Common myeloid progenitor, CD34-positive (primary cell): ENCODE results near the gene SH2D3A.

ENCODE experiments used
- CTCF ChIA-PET: fragments of 350-600 bp; sonication (Branson Sonifier 250); formaldehyde crosslinking; loops from one replicate; lab custom pipeline; 2021; ENCODE audit warnings: antibody characterized with exemption; lab: Charles Lee
- POLR2A ChIA-PET: fragments of 350-600 bp; sonication (Branson Sonifier 250); formaldehyde crosslinking; loops from one replicate; lab custom pipeline; 2021; ENCODE audit warnings: antibody characterized with exemption; lab: Charles Lee
- DNase-seq, 3 donors: peaks; one replicate each; pipeline versions ENCODE4 v3.0.0 to v3.0.0-alpha.2; 2013
- H3K27ac ChIP-seq, 2 experiments: 1 replicate in 1 of 2; 2 replicates in 1 of 2; pipeline ENCODE4 v1.7.0; 2013; ENCODE audit warnings: inconsistent platforms in 2 of 2, low read length in 2 of 2, mild to moderate bottlenecking in 2 of 2, low read depth in 1 of 2, moderate library complexity in 1 of 2; ENCODE audit not compliant: severe bottlenecking in 2 of 2, insufficient read depth in 1 of 2, poor library complexity in 1 of 2
- H3K27me3 ChIP-seq, 5 experiments: replicated peaks in 2 of 5; 1 replicate in 3 of 5; 2 replicates in 2 of 5; pipeline versions ENCODE4 v1.6.1 to v1.7.0; 2013; ENCODE audit warnings: low read length in 4 of 5, mild to moderate bottlenecking in 2 of 5, moderate library complexity in 2 of 5, inconsistent platforms in 1 of 5; ENCODE audit not compliant: insufficient read depth in 5 of 5, control insufficient read depth in 4 of 5
- H3K36me3 ChIP-seq, 4 experiments: 1 replicate in 2 of 4; 2 replicates in 2 of 4; pipeline versions ENCODE4 v1.6.1 to v1.7.0; 2013; ENCODE audit warnings: low read length in 3 of 4, control low read depth in 1 of 4, mild to moderate bottlenecking in 1 of 4; ENCODE audit not compliant: control insufficient read depth in 4 of 4, insufficient read depth in 4 of 4
- H3K4me1 ChIP-seq, 4 experiments: 1 replicate in 3 of 4; 2 replicates in 1 of 4; pipeline versions ENCODE4 v1.6.1 to v1.7.1; 2013; ENCODE audit warnings: low read length in 3 of 4, mild to moderate bottlenecking in 3 of 4, control low read depth in 1 of 4, inconsistent platforms in 1 of 4, moderate library complexity in 1 of 4; ENCODE audit not compliant: control insufficient read depth in 4 of 4, insufficient read depth in 4 of 4; ENCODE audit errors: control extremely low read depth in 1 of 4
- H3K4me3 ChIP-seq, 7 experiments: 1 replicate in 4 of 7; 2 replicates in 3 of 7; pipeline versions ENCODE4 v1.5.1 to v1.7.0; 2013; ENCODE audit warnings: mild to moderate bottlenecking in 7 of 7, low read length in 6 of 7, moderate library complexity in 6 of 7, inconsistent platforms in 2 of 7, low read depth in 2 of 7, control low read depth in 1 of 7; ENCODE audit not compliant: insufficient read depth in 4 of 7, control insufficient read depth in 1 of 7; ENCODE audit errors: extremely low read depth in 1 of 7
- H3K9me3 ChIP-seq, 5 experiments: 1 replicate in 4 of 5; 2 replicates in 1 of 5; pipeline versions ENCODE4 v1.6.1 to v1.7.1; 2013; ENCODE audit warnings: low read length in 4 of 5, mild to moderate bottlenecking in 2 of 5, inconsistent platforms in 1 of 5, low read depth in 1 of 5, moderate library complexity in 1 of 5; ENCODE audit not compliant: control insufficient read depth in 4 of 5, insufficient read depth in 2 of 5; ENCODE audit errors: control extremely low read depth in 1 of 5
- WGBS: methylation state at CpG from one replicate; pipeline ENCODE4 v1.1.5; 2013; ENCODE audit not compliant: insufficient coverage; 5-methylcytosine and 5-hydroxymethylcytosine counted together

The SH2D3A gene

DNA sequence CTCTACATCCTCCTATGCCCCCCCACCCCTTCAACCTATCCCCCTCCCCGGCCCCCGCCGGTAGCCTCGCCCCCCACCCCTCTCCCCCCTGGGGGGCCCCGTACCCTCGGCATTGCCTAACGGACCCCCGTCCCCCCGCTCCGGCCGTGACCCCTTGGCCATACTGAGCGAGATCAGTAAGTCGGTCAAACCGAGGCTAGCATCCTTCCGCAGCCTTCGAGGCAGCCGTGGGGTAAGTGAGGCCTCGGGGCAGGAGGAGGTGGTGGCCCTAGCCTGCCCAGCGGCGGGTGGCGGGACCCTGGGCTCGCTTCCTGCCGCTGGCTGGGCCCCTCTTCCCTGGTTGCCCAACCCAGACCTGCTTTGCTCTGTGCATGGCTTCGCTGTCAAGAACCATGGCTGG, 21.3 kb downstream of the SH2D3A start:
- Histone ChIP-seq H3K36me3 (peaks cover 0 to 40% (median 17%) of the 10 kb centered on the region in 4 experiments), H3K9me3 (peaks cover 0 to 4% (median 0%) of the 10 kb centered on the region in 5 experiments), H3K27me3 (no peaks in the 10 kb centered on the region), H3K4me1 (peaks cover 0 to 6% (median 5%) of the 10 kb centered on the region in 4 experiments), H3K27ac (no peak overlapping the region), H3K4me3 (no peak overlapping the region)
- ChIA-PET POLR2A (no interaction called here), CTCF (no interaction called here)
- DNase-seq: no peak
- WGBS: 96% methylated on average over 13 of the region's 24 CpGs

DNA sequence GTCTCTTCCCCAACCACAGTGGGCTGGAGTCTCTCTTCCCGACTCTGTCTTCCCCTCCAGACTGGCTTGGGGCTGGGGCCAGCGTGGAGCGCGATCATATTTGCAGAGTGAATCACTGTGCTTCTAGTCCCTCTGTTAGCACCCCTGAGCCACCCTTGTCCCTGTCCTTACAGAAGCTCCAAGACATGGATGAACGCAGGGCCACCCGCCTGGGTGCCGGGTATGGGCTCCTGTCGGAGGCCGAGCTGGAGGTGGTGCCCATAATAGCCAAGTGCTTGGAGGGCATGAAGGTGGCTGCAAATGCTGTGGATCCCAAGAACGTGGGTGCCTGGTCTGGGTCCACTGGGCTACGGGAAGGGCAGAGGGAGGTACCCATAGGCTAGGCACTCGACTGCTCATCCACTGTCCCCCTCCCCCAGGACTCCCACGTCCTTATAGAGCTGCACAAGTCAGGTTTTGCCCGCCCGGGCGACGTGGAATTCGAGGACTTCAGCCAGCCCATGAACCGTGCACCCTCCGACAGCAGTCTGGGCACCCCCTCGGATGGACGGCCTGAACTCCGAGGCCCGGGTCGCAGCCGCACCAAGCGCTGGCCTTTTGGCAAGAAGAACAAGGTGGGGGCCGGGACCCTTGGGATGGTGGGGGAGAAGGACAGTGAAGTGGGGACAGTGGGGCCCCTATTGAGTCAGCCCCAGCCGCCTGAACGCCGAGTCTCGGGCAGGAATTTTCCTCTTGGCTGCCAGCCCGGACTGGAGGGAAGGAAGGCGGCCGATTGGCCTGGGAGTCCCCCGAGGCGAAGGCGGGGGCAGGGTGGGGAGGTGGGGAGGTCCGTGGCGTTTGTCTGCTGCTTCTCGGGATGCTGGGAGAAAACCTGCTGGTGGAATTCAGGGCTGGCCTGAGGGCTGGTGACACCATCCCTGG, 22.6 kb downstream of the SH2D3A start:
- H3K36me3 ChIP-seq: peaks cover 0 to 40% (median 16%) of the 10 kb centered on the region in 4 experiments
- no peak overlapping the region for H3K27ac ChIP-seq
- CTCF ChIA-PET: interaction anchor here (0.9 to 2.4 kb wide), 2 partner anchors 58 to 119 kb away, joined by 3 to 5 read pairs; no protein-coding TSS in a partner anchor
- H3K4me3 ChIP-seq: no peak overlapping the region
- H3K9me3 ChIP-seq: peaks cover 0 to 4% (median 0%) of the 10 kb centered on the region in 5 experiments
- no peaks in the 10 kb centered on the region for H3K27me3 ChIP-seq
- DNase-seq: no peak
- POLR2A ChIA-PET: no interaction called here
- H3K4me1 ChIP-seq: peaks cover 0 to 19% (median 18%) of the 10 kb centered on the region in 4 experiments
- WGBS: 97% methylated on average over 32 of the region's 41 CpGs

DNA sequence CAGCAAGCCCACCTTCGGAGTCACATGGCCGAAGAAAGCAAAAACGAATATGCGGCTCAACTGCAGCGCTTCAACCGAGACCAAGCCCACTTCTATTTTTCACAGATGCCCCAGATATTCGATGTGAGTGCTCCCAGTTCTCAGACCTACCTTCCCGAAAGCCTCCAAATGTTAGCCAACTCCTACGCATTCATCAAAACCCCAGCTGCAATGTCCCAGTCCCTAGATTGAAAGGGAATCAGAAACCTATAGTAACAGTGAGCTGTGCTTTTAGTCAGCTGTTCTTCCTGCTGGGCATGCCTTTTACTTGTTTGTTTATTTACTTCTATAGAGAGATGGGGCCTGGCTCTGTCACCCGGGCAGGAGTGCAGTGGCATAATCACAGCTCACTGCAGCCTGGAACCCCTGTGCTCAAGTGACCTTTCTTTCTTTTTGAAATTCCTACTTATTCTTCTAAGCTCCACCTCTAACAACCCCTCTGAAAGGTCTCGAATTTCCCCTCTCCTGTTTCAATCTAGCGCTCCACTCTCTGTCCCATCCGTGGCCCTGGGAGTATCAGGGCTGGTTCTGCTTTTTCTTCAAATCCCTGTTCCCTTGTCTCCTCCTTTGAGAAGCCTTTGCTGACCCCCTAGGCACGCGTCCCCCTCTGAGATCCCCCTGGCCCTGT, 23.4 kb downstream of the SH2D3A start:
- peaks cover 0 to 38% (median 16%) of the 10 kb centered on the region in 4 experiments for H3K36me3 ChIP-seq
- no peak overlapping the region for H3K27ac ChIP-seq
- H3K9me3 ChIP-seq: peaks cover 0 to 4% (median 0%) of the 10 kb centered on the region in 5 experiments
- no peak for DNase-seq
- CTCF ChIA-PET: interaction anchor here (2.4 kb wide), 1 partner anchor 120 kb away, joined by 5 read pairs; no protein-coding TSS in a partner anchor
- WGBS: over 99% methylated on average over 15 of the region's 15 CpGs
- no peaks in the 10 kb centered on the region for H3K27me3 ChIP-seq
- H3K4me1 ChIP-seq: peaks cover 0 to 24% (median 23%) of the 10 kb centered on the region in 4 experiments
- H3K4me3 ChIP-seq: no peak overlapping the region
- POLR2A ChIA-PET: no interaction called here

DNA sequence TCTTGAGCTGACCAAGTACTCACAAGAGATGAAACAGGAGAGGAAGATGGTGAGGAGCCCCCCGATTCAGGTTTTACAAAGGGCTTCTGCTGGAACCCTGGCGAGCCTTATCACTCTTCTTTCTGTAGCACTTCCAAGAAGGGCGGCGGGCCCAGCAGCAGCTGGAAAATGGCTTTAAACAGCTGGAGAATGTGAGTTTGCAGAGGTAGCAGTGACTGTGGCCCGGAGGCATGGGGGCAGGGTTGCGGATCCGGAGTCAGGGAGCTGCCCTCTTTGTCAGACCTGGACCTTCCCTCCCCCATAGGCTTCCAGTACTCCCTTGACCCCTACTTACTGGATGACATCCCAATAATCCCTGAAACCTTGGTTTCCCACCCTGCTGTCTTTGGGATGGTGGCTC, 24.2 kb downstream of the SH2D3A start:
- Histone ChIP-seq H3K4me1 (peaks cover 3 to 32% (median 30%) of the 10 kb centered on the region in 4 experiments), H3K27ac (no peak overlapping the region), H3K36me3 (peaks cover 0 to 32% (median 16%) of the 10 kb centered on the region in 4 experiments), H3K4me3 (no peak overlapping the region), H3K27me3 (no peaks in the 10 kb centered on the region), H3K9me3 (peaks cover 0 to 4% (median 0%) of the 10 kb centered on the region in 5 experiments)
- POLR2A ChIA-PET: no interaction called here
- no peak for DNase-seq
- WGBS: 95% methylated on average over 6 of the region's 7 CpGs
- CTCF ChIA-PET: interaction anchor here (2.4 kb wide), 1 partner anchor 120 kb away, joined by 5 read pairs; no protein-coding TSS in a partner anchor

DNA sequence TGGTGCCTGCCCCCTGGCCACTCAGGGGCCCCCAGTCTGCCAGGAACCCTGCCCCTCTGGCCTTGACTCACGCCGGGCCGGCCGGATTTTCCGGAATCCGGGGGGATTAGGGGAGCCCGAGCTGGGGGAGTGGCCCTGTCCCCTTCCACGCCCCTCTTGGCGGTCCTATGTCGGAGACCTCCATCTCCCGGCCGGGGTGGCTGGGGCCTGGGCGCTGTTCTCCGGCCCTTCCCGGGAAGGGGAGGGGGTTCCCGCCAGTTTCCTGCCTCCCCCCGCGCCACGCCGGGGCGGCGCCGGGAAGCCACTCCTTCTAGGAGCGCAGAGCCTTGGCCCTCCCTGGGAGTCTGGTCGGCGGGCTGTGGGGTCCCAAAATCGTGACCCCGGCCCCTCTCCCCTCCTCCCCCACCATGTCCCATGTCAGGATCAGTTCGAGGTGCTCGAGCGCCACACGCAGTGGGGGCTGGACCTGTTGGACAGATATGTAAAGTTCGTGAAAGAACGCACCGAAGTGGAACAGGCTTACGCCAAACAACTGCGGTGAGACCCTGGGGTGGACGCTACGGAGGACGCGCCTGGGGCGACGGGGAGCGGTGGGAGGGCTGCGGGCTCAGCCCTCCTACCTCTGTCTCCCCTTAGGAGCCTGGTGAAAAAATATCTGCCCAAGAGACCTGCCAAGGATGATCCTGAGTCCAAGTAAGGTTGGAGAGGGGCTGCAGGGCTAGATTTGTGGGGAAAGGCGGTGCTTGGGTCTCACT, 26.5 kb downstream of the SH2D3A start:
- ChIA-PET POLR2A (no interaction called here), CTCF (interaction anchor here (0.6 kb wide), 1 partner anchor 40 kb away, joined by 3 read pairs; no protein-coding TSS in a partner anchor)
- Histone ChIP-seq H3K9me3 (no peaks in the 10 kb centered on the region), H3K36me3 (peaks cover 0 to 19% (median 8%) of the 10 kb centered on the region in 4 experiments), H3K27me3 (no peaks in the 10 kb centered on the region), H3K4me3 (peak overlapping the region; percentile 43 to 82 (median 73)), H3K4me1 (peaks cover 5 to 48% (median 46%) of the 10 kb centered on the region in 4 experiments), H3K27ac (peak overlapping the region in 1 of 2 experiments; percentile 54)
- DNase-seq: peak in 2 of 3 donors; percentile 39 to 51
- under 1% methylated on average over 36 of the region's 46 CpGs for WGBS

DNA sequence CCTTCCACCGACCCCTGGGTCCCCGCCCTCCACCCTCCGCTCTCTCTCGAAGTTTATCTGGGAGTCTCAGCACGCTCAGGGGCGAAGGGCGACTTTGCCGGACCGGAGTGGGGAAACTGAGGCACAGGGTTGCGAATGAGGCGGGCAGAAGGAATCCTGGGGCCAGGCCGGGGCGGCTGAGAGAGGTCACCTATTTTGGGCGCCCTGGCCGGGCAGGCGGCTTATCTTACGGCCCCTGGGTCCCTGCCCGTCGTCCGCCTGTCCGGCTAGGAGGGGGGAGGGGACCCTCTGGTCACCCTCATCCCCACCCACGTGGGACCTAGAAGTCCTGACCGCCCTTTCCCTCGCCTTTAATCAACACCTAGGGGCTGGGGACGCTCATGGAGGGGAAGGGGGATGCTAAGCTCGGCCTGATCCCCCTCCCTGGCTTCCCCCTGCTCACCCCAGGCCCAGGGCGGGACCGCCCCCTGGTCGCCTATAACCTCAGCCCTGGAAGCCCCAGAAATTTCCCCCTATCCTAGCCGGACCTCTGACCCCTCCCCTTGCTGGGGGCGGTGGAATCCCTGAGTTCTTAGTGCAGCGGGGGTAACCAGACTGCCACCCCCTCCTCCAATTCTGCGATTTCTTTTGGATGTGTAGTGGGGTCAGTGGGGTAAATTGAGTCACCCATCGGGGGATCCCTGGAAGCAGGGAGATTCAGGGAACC, 27.2 kb downstream of the SH2D3A start:
- CTCF ChIA-PET: interaction anchor here (0.6 to 1.9 kb wide), 2 partner anchors 41 to 63 kb away, joined by 3 to 5 read pairs; no protein-coding TSS in a partner anchor
- Histone ChIP-seq H3K36me3 (peaks cover 0 to 15% (median 7%) of the 10 kb centered on the region in 4 experiments), H3K27me3 (no peaks in the 10 kb centered on the region), H3K27ac (peak overlapping the region in 1 of 2 experiments; percentile 54), H3K9me3 (no peaks in the 10 kb centered on the region), H3K4me3 (peak overlapping the region; percentile 43 to 82 (median 73)), H3K4me1 (peaks cover 5 to 54% (median 50%) of the 10 kb centered on the region in 4 experiments)
- peak in 2 of 3 donors; percentile 33 to 34 for DNase-seq
- POLR2A ChIA-PET: no interaction called here
- 0% methylated on average over 15 of the region's 34 CpGs for WGBS
